ENCODE data around the gene KIAA0586.

KIAA0586 gene

DNA sequence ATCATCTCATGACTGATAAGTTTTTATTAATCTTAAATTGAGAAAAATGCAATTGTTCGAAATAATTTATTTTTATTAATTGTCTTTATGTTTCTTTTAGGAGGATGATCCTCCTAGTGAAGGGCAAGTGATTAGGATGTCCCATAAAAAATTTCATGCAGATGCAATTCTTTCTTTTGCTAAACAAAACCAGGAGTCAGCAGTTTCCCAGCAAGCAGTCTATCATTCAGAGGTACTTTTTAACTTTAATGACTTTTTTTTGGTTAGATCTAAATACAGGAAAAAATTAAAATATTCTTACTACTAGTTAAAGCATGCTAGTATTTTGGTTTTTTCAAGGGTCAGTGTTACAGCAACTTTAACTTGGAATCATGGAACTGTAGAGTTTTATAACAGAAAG, 64.5 kb downstream of the KIAA0586 start:
- TF ChIP-seq, protein P1, sequence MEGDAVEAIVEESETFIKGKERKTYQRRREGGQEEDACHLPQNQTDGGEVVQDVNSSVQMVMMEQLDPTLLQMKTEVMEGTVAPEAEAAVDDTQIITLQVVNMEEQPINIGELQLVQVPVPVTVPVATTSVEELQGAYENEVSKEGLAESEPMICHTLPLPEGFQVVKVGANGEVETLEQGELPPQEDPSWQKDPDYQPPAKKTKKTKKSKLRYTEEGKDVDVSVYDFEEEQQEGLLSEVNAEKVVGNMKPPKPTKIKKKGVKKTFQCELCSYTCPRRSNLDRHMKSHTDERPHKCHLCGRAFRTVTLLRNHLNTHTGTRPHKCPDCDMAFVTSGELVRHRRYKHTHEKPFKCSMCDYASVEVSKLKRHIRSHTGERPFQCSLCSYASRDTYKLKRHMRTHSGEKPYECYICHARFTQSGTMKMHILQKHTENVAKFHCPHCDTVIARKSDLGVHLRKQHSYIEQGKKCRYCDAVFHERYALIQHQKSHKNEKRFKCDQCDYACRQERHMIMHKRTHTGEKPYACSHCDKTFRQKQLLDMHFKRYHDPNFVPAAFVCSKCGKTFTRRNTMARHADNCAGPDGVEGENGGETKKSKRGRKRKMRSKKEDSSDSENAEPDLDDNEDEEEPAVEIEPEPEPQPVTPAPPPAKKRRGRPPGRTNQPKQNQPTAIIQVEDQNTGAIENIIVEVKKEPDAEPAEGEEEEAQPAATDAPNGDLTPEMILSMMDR (IDR thresholded peaks at IDR 0.05) = no peak

- TF ChIP-seq, protein P1 (IDR thresholded peaks at IDR 0.05) = peak; percentile 93
Measured at GRCh38 chr14:58501214-58501816, 73.8 kb downstream of the KIAA0586 start.

GRCh38 chr14:58513272-58513671, 85.8 kb downstream of the KIAA0586 start:
- TF ChIP-seq, protein P1 (IDR thresholded peaks at IDR 0.05) = no peak

DNA sequence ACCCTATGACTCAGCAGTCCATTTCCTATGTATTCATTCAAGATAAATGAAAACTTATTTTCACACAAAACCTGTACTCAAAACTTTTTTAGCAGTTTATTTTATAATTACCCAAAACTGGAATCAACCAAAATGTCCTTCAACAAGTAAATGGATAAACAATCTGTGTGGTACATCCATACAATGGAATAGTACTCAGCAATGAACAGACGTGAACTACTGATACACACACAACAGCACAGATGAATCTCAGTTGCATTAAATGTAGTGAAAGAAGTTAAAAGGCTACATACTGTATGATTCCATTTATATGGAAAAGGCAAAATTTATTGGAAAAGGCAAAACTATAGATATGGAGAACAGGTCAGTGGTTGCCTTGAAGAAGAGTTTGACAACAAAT, 90.1 kb downstream of the KIAA0586 start:
- TF ChIP-seq, protein P1 (IDR thresholded peaks at IDR 0.05) = no peak

GRCh38 chr14:58533446-58533845, 105.9 kb downstream of the KIAA0586 start:
- TF ChIP-seq, protein P1 (IDR thresholded peaks at IDR 0.05) = no peak

DNA sequence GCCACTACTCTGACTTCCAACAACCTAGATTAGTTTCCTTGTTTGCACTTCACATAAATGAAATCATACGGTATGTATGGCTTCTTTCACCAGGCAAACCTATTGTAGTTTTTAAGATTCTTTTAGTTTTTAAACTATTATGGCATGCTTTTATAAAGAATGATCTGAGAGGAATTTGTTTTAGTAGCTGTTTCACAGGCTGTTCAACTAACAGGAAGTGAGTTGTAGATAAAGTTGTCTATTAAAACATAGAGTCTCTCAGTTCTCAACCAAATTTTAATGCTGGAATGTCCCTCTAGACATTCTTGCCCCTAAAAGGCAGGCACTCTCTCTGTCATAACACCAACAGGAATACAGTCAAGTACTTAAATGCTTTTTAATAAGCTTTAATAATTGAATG, 107.5 kb downstream of the KIAA0586 start:
- TF ChIP-seq, protein P1 (IDR thresholded peaks at IDR 0.05) = no peak

DNA sequence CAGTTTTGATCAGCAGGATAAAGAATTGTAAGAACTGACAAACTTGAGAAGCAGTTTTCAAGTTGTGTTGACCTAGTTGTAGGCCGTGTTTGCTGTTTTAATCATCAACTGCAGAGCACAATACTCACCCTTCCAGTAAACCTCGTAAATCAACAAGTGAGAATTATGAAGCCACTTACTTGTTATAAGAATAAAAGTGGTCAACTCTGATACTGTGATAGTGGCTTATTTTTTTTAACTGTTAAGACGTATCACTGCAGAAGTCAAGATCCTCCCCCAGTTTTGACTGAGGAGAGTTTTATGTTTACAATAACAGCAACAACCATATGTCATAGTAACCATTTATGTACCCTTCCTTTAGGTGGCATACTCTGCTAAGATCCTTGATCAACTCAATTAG, 109.5 kb downstream of the KIAA0586 start:
- TF ChIP-seq, protein P1 (IDR thresholded peaks at IDR 0.05) = no peak

Measured in LNCAP (cell line).